Esophagus muscularis mucosa (tissue), 4 donors: ENCODE results near the gene ELMO3.

Experiments
- EP300 ChIP-seq: sonication (generic); formaldehyde crosslinking; IDR thresholded peaks from one replicate; pipeline ENCODE4 v1.6.1; 2017; ENCODE audit warnings: antibody characterized with exemption
- POLR2A ChIP-seq: fragments of 450-650 bp; IDR thresholded peaks from one replicate; pipeline ENCODE4 v1.6.1; 2017; ENCODE audit warnings: antibody characterized with exemption, moderate library complexity, mild to moderate bottlenecking, low read depth
- POLR2AphosphoS5 ChIP-seq, 2 donors: sonication (generic); formaldehyde crosslinking; IDR thresholded peaks; one replicate each; pipeline ENCODE4 v1.6.1; 2017; ENCODE audit warnings: antibody characterized with exemption in 2 of 2
- TF ChIP-seq, protein P1 (sequence below), 3 experiments: fragments of 200-600 bp in 2 of 3; fragments of 450-650 bp in 1 of 3; sonication (generic) in 2 of 3; IDR thresholded peaks; one replicate each; pipeline ENCODE4 v1.5.1; 2017 to 2019; ENCODE audit warnings: antibody characterized with exemption in 3 of 3, mild to moderate bottlenecking in 2 of 3, moderate library complexity in 1 of 3

DNA sequence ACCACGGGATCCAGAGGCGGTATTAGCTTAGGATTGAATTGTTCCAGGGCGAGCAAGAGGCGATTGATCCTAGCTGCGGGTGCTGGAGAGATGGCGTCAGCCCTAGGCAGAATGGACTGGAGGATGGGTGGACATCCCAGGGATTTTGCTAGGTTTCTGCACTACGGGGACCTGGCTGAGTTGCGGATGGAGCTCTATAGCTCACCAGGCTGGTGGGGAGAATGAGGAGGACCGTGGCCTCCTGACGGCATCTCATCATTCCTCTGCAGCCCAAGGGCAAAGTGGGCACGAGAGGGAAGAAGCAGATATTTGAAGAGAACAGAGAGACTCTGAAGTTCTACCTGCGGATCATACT lies 28.6 kb downstream of the ELMO3 start:
- TF ChIP-seq, protein P1, sequence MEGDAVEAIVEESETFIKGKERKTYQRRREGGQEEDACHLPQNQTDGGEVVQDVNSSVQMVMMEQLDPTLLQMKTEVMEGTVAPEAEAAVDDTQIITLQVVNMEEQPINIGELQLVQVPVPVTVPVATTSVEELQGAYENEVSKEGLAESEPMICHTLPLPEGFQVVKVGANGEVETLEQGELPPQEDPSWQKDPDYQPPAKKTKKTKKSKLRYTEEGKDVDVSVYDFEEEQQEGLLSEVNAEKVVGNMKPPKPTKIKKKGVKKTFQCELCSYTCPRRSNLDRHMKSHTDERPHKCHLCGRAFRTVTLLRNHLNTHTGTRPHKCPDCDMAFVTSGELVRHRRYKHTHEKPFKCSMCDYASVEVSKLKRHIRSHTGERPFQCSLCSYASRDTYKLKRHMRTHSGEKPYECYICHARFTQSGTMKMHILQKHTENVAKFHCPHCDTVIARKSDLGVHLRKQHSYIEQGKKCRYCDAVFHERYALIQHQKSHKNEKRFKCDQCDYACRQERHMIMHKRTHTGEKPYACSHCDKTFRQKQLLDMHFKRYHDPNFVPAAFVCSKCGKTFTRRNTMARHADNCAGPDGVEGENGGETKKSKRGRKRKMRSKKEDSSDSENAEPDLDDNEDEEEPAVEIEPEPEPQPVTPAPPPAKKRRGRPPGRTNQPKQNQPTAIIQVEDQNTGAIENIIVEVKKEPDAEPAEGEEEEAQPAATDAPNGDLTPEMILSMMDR (IDR thresholded peaks at IDR 0.05), result no peak
- TF ChIP-seq POLR2AphosphoS5 (IDR thresholded peaks at IDR 0.05) (no peak), POLR2A (no peak), EP300 (no peak)
